ENCODE data around the gene IL37.
"Not testable (repeated sequence)": the region's sequence is repeated elsewhere in the genome, so short reads cannot be mapped to it uniquely, and the experiment has no call there.

IL37 gene

GRCh38 chr2:112904883-112905282, 6.1 kb upstream of the IL37 start:
- H3K4me3 ChIP-seq (ENCODE audit: low read depth, low read length): no peak overlapping the region
- no peak for TF ChIP-seq CTCF (conservative IDR thresholded peaks at IDR 0.05; ENCODE audit: low read depth, low read length)
- no peak for DNase-seq (ENCODE audit: low read depth)

- DNase-seq (ENCODE audit: low read depth): no peak
- no peak for TF ChIP-seq CTCF (conservative IDR thresholded peaks at IDR 0.05; ENCODE audit: low read depth, low read length)
- no peak overlapping the region for H3K4me3 ChIP-seq (ENCODE audit: low read depth, low read length)
These were observed 4.7 kb upstream of the IL37 start for GRCh38 chr2:112906276-112906675.

- DNase-seq (ENCODE audit: low read depth): no peak
- TF ChIP-seq CTCF (conservative IDR thresholded peaks at IDR 0.05; ENCODE audit: low read depth, low read length): no peak
- no peak overlapping the region for H3K4me3 ChIP-seq (ENCODE audit: low read depth, low read length)
These were observed 3.7 kb upstream of the IL37 start for GRCh38 chr2:112907001-112907949.

GRCh38 chr2:112908559-112908958, 2.4 kb upstream of the IL37 start:
- not testable (repeated sequence) for H3K4me3 ChIP-seq (ENCODE audit: low read depth, low read length); DNase-seq (ENCODE audit: low read depth)

- DNase-seq (ENCODE audit: low read depth): no peak
- TF ChIP-seq CTCF (conservative IDR thresholded peaks at IDR 0.05; ENCODE audit: low read depth, low read length): no peak
- H3K4me3 ChIP-seq (ENCODE audit: low read depth, low read length): no peak overlapping the region
These were observed 746 bp upstream of the IL37 start for GRCh38 chr2:112910219-112910618.

- no peak for DNase-seq (ENCODE audit: low read depth)
- no peak for TF ChIP-seq CTCF (conservative IDR thresholded peaks at IDR 0.05; ENCODE audit: low read depth, low read length)
- H3K4me3 ChIP-seq (ENCODE audit: low read depth, low read length): no peak overlapping the region
These were observed 1.4 kb downstream of the IL37 start for GRCh38 chr2:112912403-112912802.

GRCh38 chr2:112915300-112916144, 4.6 kb downstream of the IL37 start:
- no peak for TF ChIP-seq CTCF (conservative IDR thresholded peaks at IDR 0.05; ENCODE audit: low read depth, low read length)
- no peak for DNase-seq (ENCODE audit: low read depth)
- H3K4me3 ChIP-seq (ENCODE audit: low read depth, low read length): no peak overlapping the region
